Liver (tissue), 3 donors: ENCODE data around the gene ETV3.

ENCODE experiments used
- EGR1 ChIP-seq, 2 donors: IDR thresholded peaks; 2 replicates each; pipeline ENCODE4 v1.6.1; 2016 to 2018; ENCODE audit warnings: antibody characterized with exemption in 2 of 2, low read depth in 2 of 2
- GABPA ChIP-seq, 2 donors: IDR thresholded peaks in 1 of 2; conservative IDR thresholded peaks in 1 of 2; 2 replicates each; pipeline ENCODE4 v1.6.1; 2016; ENCODE audit warnings: antibody characterized with exemption in 2 of 2, mild to moderate bottlenecking in 1 of 2, moderate library complexity in 1 of 2
- NR2F2 ChIP-seq: IDR thresholded peaks from 2 replicates; pipeline ENCODE4 v1.6.1; 2016; ENCODE audit warnings: antibody characterized with exemption
- RAD21 ChIP-seq, 2 donors: IDR thresholded peaks; 2 replicates each; pipeline ENCODE4 v1.6.1; 2016; ENCODE audit warnings: antibody characterized with exemption in 2 of 2, mild to moderate bottlenecking in 2 of 2
- YY1 ChIP-seq: IDR thresholded peaks from 2 replicates; pipeline ENCODE4 v1.6.1; 2016; ENCODE audit warnings: antibody characterized with exemption, mild to moderate bottlenecking
- TF ChIP-seq, protein P1 (sequence below): fragments of 150-350 bp; IDR thresholded peaks from 2 replicates; pipeline ENCODE4 v1.5.1; 2017; ENCODE audit warnings: improper control_type of control experiment, low read depth, low read length; ENCODE audit not compliant: missing input control
- TF ChIP-seq, protein P2 (sequence below): IDR thresholded peaks from 2 replicates; pipeline ENCODE4 v1.6.1; 2016; ENCODE audit warnings: antibody characterized with exemption
- TF ChIP-seq, protein P3 (sequence below): IDR thresholded peaks from 2 replicates; pipeline ENCODE4 v1.6.1; 2016; ENCODE audit warnings: antibody characterized with exemption, mild to moderate bottlenecking
- TF ChIP-seq, protein P4 (sequence below): IDR thresholded peaks from 2 replicates; pipeline ENCODE4 v1.6.1; 2016; ENCODE audit warnings: antibody characterized with exemption
- TF ChIP-seq, protein P5 (sequence below): IDR thresholded peaks from 2 replicates; pipeline ENCODE4 v1.6.1; 2016; ENCODE audit warnings: antibody characterized with exemption
- donor health status: healthy.
- donor health status: healthy.

DNA sequence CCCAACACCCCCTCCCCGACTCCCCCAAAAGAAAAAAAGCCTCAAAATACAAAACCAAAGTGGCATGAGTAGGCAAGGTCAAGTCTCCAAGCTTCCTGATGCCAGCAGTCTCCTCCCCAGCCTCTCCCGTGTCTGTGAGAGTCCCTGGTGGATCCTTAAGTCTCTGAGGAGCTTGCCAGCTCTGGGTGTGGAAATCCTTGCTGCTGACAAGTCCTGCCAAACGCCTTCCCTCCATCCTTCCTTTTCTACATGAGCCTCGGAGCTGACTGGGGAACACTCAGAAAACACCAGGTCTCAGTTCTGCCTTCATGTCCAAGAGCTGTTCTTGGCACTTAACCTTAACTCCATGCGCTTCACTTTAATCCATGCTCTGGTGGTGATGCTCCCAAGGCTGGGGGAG is 34.9 kb downstream of the ETV3 start:
- TF ChIP-seq, protein P1, sequence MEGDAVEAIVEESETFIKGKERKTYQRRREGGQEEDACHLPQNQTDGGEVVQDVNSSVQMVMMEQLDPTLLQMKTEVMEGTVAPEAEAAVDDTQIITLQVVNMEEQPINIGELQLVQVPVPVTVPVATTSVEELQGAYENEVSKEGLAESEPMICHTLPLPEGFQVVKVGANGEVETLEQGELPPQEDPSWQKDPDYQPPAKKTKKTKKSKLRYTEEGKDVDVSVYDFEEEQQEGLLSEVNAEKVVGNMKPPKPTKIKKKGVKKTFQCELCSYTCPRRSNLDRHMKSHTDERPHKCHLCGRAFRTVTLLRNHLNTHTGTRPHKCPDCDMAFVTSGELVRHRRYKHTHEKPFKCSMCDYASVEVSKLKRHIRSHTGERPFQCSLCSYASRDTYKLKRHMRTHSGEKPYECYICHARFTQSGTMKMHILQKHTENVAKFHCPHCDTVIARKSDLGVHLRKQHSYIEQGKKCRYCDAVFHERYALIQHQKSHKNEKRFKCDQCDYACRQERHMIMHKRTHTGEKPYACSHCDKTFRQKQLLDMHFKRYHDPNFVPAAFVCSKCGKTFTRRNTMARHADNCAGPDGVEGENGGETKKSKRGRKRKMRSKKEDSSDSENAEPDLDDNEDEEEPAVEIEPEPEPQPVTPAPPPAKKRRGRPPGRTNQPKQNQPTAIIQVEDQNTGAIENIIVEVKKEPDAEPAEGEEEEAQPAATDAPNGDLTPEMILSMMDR: no peak
- TF ChIP-seq NR2F2 (no peak), EGR1 (IDR thresholded peaks at IDR 0.05; ENCODE audit: low read depth in 2 of 2) (no peak), GABPA (IDR thresholded peaks at IDR 0.05 in 1 of 2, conservative IDR thresholded peaks at IDR 0.05 in 1 of 2) (no peak), RAD21 (IDR thresholded peaks at IDR 0.05) (no peak), YY1 (no peak)
- TF ChIP-seq, protein P2, sequence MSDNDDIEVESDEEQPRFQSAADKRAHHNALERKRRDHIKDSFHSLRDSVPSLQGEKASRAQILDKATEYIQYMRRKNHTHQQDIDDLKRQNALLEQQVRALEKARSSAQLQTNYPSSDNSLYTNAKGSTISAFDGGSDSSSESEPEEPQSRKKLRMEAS: no peak
- TF ChIP-seq, protein P3, sequence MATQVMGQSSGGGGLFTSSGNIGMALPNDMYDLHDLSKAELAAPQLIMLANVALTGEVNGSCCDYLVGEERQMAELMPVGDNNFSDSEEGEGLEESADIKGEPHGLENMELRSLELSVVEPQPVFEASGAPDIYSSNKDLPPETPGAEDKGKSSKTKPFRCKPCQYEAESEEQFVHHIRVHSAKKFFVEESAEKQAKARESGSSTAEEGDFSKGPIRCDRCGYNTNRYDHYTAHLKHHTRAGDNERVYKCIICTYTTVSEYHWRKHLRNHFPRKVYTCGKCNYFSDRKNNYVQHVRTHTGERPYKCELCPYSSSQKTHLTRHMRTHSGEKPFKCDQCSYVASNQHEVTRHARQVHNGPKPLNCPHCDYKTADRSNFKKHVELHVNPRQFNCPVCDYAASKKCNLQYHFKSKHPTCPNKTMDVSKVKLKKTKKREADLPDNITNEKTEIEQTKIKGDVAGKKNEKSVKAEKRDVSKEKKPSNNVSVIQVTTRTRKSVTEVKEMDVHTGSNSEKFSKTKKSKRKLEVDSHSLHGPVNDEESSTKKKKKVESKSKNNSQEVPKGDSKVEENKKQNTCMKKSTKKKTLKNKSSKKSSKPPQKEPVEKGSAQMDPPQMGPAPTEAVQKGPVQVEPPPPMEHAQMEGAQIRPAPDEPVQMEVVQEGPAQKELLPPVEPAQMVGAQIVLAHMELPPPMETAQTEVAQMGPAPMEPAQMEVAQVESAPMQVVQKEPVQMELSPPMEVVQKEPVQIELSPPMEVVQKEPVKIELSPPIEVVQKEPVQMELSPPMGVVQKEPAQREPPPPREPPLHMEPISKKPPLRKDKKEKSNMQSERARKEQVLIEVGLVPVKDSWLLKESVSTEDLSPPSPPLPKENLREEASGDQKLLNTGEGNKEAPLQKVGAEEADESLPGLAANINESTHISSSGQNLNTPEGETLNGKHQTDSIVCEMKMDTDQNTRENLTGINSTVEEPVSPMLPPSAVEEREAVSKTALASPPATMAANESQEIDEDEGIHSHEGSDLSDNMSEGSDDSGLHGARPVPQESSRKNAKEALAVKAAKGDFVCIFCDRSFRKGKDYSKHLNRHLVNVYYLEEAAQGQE: no peak
- TF ChIP-seq, protein P4, sequence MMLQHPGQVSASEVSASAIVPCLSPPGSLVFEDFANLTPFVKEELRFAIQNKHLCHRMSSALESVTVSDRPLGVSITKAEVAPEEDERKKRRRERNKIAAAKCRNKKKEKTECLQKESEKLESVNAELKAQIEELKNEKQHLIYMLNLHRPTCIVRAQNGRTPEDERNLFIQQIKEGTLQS: no peak
- TF ChIP-seq, protein P5, sequence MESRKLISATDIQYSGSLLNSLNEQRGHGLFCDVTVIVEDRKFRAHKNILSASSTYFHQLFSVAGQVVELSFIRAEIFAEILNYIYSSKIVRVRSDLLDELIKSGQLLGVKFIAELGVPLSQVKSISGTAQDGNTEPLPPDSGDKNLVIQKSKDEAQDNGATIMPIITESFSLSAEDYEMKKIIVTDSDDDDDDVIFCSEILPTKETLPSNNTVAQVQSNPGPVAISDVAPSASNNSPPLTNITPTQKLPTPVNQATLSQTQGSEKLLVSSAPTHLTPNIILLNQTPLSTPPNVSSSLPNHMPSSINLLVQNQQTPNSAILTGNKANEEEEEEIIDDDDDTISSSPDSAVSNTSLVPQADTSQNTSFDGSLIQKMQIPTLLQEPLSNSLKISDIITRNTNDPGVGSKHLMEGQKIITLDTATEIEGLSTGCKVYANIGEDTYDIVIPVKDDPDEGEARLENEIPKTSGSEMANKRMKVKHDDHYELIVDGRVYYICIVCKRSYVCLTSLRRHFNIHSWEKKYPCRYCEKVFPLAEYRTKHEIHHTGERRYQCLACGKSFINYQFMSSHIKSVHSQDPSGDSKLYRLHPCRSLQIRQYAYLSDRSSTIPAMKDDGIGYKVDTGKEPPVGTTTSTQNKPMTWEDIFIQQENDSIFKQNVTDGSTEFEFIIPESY: no peak
